T-helper 1 cell treated with Interleukin-12 subunit alpha and Interleukin-12 subunit beta and Interleukin-4 antibody, amounts not matched to agents 30 ng/mL and 1 ng/mL, for 36 hours (primary cell): Measurements from ENCODE around the gene ITGAL. TPM values are rescaled to one million over a fixed set of nuclear protein-coding genes. Genes with fewer than 3 reads are reported as not detected.
"Not testable (repeated sequence)": the region's sequence is repeated elsewhere in the genome, so short reads cannot be mapped to it uniquely, and the experiment has no call there.

ENCODE experiments used
- intact Hi-C: fragments of 100-400 bp; cut with micrococcal nuclease; formaldehyde crosslinking; loops from one replicate; pipeline ENCODE4 v1.15.1; 2024
- total RNA-seq: library from RNA; stranded (reverse); gene quantifications from 2 replicates; pipeline ENCODE4 v1.2.3, GENCODE V29; 2022

The ITGAL gene
- total RNA-seq, 1 donor from 2014 or later = 660 TPM

DNA sequence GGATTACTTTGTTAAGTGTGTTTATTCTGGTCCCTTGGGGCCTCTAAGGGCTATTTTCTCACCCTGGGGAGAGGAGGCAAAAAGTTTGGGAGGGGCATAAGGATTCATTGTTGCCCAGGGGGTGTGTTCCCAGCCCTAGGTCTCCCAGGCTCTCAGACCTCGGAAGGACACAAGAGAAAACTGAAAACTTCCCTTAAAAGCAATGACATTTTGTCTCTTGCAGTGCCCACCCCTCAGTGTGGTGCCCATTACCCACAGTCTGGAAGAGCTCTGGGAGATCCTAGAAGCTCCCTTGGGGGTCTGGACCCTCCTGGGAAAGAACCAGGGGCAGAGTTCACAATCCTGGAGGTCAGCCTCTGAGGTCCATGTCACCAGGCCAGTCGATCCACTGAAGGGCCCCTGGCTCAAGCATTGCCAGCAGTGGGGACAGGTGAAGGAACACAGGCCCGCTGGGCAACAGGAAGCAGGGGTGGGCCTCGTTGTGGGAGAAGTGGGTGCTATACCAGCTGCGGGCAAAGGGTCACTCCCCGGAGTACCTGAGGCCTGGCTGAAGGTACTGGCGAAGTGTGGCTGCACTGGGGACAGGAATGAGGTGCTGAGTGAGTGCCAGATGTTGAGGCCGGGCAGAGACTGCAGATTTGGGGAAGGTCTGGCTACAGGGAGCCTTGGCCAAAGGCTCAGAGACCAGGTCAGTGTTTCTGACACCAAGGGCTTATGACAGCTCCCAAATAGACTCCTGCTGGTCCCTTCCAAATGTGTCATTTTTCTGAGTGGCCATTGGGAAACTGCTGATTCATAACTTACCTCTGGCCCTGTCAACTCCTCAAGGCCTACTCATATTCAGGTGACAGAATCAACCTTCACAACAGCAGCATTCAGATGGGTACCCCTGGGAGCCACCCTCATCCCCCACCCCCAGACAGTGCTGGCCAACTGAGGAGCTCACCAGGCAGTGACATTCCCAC is 66.7 kb downstream of the ITGAL start:
- intact Hi-C loops = no loop called here

- intact Hi-C loops = not testable (repeated sequence)
Observed at GRCh38 chr16:30539986-30540526, 67.5 kb downstream of the ITGAL start.

DNA sequence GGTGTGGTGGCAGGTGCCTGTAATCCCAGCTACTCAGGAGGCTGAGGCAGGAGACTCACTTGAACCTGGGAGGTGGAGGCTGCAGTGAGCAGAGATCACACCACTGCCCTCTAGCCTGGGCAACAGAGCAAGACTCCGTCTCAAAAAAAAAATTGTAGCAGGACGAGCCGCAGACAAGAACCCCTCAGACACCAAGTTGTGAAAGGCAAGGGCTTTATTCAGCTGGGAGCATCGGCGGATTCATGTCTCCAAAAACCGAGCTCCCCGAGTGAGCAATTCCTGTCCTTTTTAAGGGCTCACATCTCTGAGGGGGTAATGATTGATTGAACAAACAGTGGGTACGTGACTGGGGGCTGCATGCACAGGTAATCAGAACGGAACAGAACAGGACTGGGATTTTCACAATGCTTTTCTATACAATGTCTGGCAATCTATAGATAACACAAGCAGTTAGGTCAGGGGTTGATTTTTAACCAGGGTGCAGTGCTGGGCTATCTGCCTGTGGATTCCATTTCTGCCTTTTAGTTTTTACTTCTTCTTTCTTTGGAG is 68.4 kb downstream of the ITGAL start:
- intact Hi-C loops = not testable (repeated sequence)

- intact Hi-C loops = no loop called here
Observed at GRCh38 chr16:30541502-30542329, 69.2 kb downstream of the ITGAL start.

- intact Hi-C loops = no loop called here
Observed at GRCh38 chr16:30543067-30543466, 70.5 kb downstream of the ITGAL start.

DNA sequence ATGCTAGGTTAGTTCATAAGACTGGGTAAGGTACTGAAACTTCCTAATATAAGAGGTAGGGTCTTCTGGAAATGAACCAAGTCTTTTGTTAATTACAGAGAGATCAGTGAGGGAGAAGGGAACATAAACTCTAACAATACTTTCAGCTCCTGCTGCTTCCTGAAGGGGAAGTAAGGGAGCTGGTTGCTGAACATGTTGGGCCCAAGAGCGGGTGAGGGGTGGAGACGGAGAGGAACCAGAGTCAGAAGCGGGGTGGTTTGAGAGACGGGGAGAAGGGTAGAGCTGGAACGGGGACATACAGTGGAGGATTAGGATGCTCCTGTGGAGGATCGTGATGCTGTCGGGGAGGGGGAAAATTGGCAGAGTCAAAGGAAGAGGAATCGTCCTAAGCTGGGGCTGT is 73.6 kb downstream of the ITGAL start:
- intact Hi-C loops = no loop called here

GRCh38 chr16:30548416-30549253 is 76.1 kb downstream of the ITGAL start:
- intact Hi-C loops = no loop called here

- intact Hi-C loops = loop anchor here (1.0 kb wide), 2 partner anchors 16 to 34 kb away; partner anchors contain the start of gene ZNF785
Observed at GRCh38 chr16:30551781-30552180, 79.2 kb downstream of the ITGAL start.

- intact Hi-C loops = loop anchor here (1.0 kb wide), 2 partner anchors 18 to 32 kb away; partner anchors contain the start of gene ZNF785
Observed at GRCh38 chr16:30552956-30553355, 80.4 kb downstream of the ITGAL start.

DNA sequence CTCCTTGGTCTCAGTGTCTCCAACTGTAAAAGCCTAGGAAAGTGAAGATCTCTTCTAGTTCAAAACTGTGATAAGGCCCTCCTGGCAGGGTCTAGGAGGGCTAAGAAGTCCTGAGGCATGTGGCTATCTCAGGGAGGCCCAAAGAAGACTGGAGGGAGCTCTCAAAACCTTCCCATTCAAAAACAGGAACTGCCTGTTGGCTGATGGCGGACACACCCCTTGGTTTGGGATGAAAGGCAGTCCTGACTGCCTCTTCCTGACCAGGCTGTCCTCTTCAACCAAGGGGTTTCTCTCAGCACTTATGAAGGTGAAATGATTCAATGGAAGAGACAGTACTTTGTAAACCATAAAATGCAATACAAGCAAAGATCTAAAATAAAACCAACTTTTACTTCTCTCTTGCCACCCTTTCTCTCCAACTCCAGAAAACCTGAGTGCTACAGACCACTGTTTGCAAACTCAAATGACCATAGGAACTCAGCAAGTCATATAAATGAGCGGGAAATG is 80.9 kb downstream of the ITGAL start:
- intact Hi-C loops = no loop called here

- intact Hi-C loops = no loop called here
Observed at GRCh38 chr16:30554557-30555314, 82.2 kb downstream of the ITGAL start.

DNA sequence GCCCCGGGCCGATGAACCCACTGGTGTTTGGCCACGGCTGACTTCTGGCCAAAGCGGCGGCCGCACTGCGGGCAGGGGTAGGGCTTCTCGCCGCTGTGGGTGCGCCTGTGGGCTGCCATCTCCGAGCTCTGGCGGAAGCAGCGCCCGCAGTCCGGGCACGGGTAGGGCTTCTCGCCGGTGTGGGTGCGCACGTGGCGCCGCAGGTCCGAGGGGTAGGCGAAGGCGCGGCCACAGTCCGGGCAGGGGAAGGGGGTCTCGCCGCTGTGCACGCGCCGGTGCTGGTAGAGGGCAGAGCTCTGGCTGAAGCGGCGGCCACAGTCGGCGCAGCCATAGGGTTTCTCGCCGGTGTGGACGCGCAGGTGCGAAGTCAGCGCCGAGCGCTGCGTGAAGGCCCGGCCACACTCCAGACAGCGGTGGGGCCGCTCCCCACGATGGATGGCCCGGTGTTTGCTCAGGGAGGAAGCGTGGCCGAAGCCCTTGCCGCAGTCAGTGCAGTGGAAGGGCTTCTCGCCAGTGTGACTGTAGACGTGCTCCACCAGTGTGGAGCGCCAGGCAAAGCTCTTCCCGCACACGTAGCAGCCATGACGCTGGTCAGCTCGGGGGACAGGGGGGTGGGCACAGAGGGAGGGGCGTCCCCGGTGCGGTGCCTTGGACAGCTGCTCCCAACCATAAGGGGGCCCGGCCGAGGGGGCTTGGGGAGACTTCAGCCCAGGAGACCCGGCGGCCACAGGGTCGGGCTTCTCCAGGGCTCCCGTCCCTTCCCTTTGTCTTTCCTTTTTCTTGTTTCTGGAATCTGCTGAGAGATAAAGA is 83.0 kb downstream of the ITGAL start:
- intact Hi-C loops = no loop called here

- intact Hi-C loops = no loop called here
Observed at GRCh38 chr16:30556125-30556473, 83.6 kb downstream of the ITGAL start.

DNA sequence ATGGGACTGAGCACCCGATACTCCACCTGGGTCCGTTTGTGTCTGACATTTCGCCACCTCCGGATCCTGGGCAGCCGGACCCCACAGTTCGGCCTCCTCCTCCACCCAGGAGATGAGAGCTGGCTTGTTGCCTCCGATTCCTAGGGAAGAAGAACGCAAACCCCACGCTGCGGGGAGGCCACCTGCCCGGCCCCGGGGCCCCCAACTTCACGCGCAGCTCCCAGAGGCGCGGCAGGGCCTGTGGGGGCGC is 85.1 kb downstream of the ITGAL start:
- intact Hi-C loops = no loop called here

DNA sequence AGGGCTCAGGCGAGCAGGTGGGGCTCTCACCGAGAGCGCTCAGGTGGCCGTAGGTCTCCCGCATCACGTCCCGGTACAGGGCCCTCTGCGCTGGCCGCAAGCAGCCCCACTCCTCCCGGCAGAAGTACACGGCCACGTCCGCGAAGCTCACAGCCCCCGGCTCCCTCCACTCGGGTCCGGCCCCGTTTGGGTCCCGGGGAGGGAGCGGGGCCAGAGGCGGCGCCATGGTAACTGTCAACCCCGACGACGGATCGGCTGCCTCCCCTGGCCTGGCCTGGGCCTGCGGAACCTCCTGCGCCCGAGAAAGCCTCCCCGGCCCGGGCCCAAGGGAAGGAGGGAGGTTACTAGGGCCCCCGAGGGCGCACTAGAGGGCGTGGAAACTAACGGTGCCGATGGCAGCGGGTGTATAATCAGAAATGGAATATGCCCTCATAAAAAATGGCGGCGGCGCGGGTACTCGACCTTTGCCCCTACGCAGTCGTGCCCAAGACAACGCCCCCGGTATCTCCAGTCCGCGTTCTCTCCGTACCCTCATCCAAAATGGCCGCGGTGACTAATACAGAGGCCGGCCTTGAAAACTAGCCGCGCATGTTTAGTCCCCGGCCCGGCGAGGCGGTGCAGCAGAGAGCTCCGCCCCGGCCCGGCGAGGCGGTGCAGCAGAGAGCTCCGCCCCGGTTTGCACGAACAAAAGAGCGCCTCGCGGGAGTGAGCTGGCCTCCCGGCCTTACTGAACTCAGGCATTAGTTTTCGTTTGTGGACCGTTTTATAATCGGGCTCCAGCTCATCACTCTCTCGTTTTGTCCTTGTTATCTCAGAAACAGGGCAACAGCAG is 85.6 kb downstream of the ITGAL start, which contains the start of gene ZNF764:
Gene ZNF764 (minus strand): TSS at position 418 of the 832 bp plus-strand sequence. CDS start 192 bp downstream, at position 226.
- intact Hi-C loops = loop anchor here (1.0 to 2.0 kb wide), 14 partner anchors 10 to 364 kb away; partner anchors contain the start of genes DCTPP1, FBRS, PHKG2 and PRR14

GRCh38 chr16:30558789-30559377 is 86.3 kb downstream of the ITGAL start:
- intact Hi-C loops = loop anchor here (1.0 to 2.0 kb wide), 14 partner anchors 9 to 363 kb away; partner anchors contain the start of genes DCTPP1, FBRS, PHKG2 and PRR14

GRCh38 chr16:30559690-30560089 is 87.1 kb downstream of the ITGAL start:
- intact Hi-C loops = loop anchor here (2.0 kb wide), 1 partner anchor 99 kb away; the partner anchor contains the start of gene FBRS
